Thyroid gland (tissue), 4 donors: ENCODE results near the gene ANKRD12. TPM values are rescaled to one million over a fixed set of nuclear protein-coding genes. Genes with fewer than 3 reads are reported as not detected.
A peak's percentile ranks its signal among the peaks of the same experiment; 100 is the strongest.

Experiments used
- DNase-seq, 2 donors: peaks; one replicate each; pipeline ENCODE4 v3.0.0-alpha.2; 2019
- H3K27ac ChIP-seq, 3 donors: fragments of 200-600 bp; sonication (generic); 1 replicate in 2 of 3; 2 replicates in 1 of 3; pipeline ENCODE4 v1.5.1; 2016 to 2019; ENCODE audit warnings: mild to moderate bottlenecking in 1 of 3, moderate library complexity in 1 of 3
- H3K27me3 ChIP-seq: fragments of 200-600 bp; sonication (generic); one replicate; pipeline ENCODE4 v1.5.1; 2019
- H3K36me3 ChIP-seq, 2 donors: fragments of 200-600 bp; sonication (generic); one replicate each; pipeline ENCODE4 v1.5.1; 2016 to 2019
- H3K4me1 ChIP-seq, 2 donors: fragments of 200-600 bp; sonication (generic); one replicate each; pipeline ENCODE4 v1.5.1; 2017 to 2019
- H3K4me3 ChIP-seq, 3 donors: fragments of 200-600 bp; sonication (generic); replicated peaks in 1 of 3; 1 replicate in 2 of 3; 2 replicates in 1 of 3; pipeline ENCODE4 v1.5.1; 2016; ENCODE audit warnings: mild to moderate bottlenecking in 1 of 3
- H3K9me3 ChIP-seq: fragments of 200-600 bp; sonication (generic); one replicate; pipeline ENCODE4 v1.5.1; 2017
- CTCF ChIP-seq, 6 experiments: fragments of 200-600 bp in 3 of 6; fragments of 450-650 bp in 3 of 6; sonication (generic) in 3 of 6; IDR thresholded peaks; one replicate each; pipeline ENCODE4 v1.5.1; 2016 to 2019; ENCODE audit warnings: antibody characterized with exemption in 6 of 6, mild to moderate bottlenecking in 2 of 6, inconsistent platforms in 1 of 6, moderate library complexity in 1 of 6
- POLR2A ChIP-seq, 2 donors: fragments of 450-650 bp; IDR thresholded peaks; one replicate each; pipeline ENCODE4 v1.6.1; 2017; ENCODE audit warnings: antibody characterized with exemption in 2 of 2, mild to moderate bottlenecking in 2 of 2, moderate library complexity in 1 of 2
- WGBS, 2 donors: methylation state at CpG; one replicate each; pipeline ENCODE4 v1.1.5; 2017; 5-methylcytosine and 5-hydroxymethylcytosine counted together
- intact Hi-C: fragments of 100-400 bp; cut with DNase I; formaldehyde crosslinking; loops from one replicate; pipeline ENCODE4 v1.15.1; 2023
- total RNA-seq, 4 donors: library from RNA; depleted of rRNA; stranded (reverse); fragments of >200 nt; gene quantifications; one replicate each; pipeline ENCODE4 v1.2.3, GENCODE V29; 2016

The ANKRD12 gene
- total RNA-seq, 4 donors from 2014 or later, result 74.6 to 155 (median 109) TPM

GRCh38 chr18:9173770-9174233 is 37.2 kb downstream of the ANKRD12 start:
- H3K4me1 ChIP-seq, result peaks cover 42 to 45% of the 10 kb centered on the region in 2 donors
- DNase-seq, result no peak
- H3K27ac ChIP-seq, result no peak overlapping the region
- intact Hi-C loops, result no loop called here
- H3K9me3 ChIP-seq, result no peaks in the 10 kb centered on the region
- 80 to 91% methylated on average over 5 to 6 of the region's 6 CpGs for WGBS, 2 donors
- H3K27me3 ChIP-seq, result no peaks in the 10 kb centered on the region
- no peak for TF ChIP-seq CTCF (IDR thresholded peaks at IDR 0.05)
- TF ChIP-seq POLR2A (IDR thresholded peaks at IDR 0.05), result no peak
- no peaks in the 10 kb centered on the region for H3K36me3 ChIP-seq
- no peak overlapping the region for H3K4me3 ChIP-seq

GRCh38 chr18:9174302-9174701 is 37.7 kb downstream of the ANKRD12 start:
- peaks cover 42 to 47% of the 10 kb centered on the region in 2 donors for H3K4me1 ChIP-seq
- intact Hi-C loops, result no loop called here
- TF ChIP-seq CTCF (IDR thresholded peaks at IDR 0.05) (no peak), POLR2A (IDR thresholded peaks at IDR 0.05) (no peak)
- no peak overlapping the region for H3K27ac ChIP-seq
- H3K36me3 ChIP-seq, result no peaks in the 10 kb centered on the region
- H3K4me3 ChIP-seq, result no peak overlapping the region
- H3K27me3 ChIP-seq, result no peaks in the 10 kb centered on the region
- no peak for DNase-seq
- 92 to 96% methylated on average over 3 to 4 of the region's 4 CpGs for WGBS, 2 donors
- H3K9me3 ChIP-seq, result no peaks in the 10 kb centered on the region

GRCh38 chr18:9175115-9175514 is 38.5 kb downstream of the ANKRD12 start:
- Histone ChIP-seq H3K4me1 (peaks cover 45 to 56% of the 10 kb centered on the region in 2 donors), H3K9me3 (no peaks in the 10 kb centered on the region), H3K27me3 (no peaks in the 10 kb centered on the region), H3K27ac (no peak overlapping the region), H3K4me3 (no peak overlapping the region), H3K36me3 (no peaks in the 10 kb centered on the region)
- no peak for DNase-seq
- TF ChIP-seq POLR2A (IDR thresholded peaks at IDR 0.05) (no peak), CTCF (IDR thresholded peaks at IDR 0.05) (no peak)
- 95 to 98% methylated on average over 1 of the region's 1 CpG for WGBS, 2 donors
- intact Hi-C loops, result no loop called here

- Histone ChIP-seq H3K4me3 (no peak overlapping the region), H3K4me1 (peaks cover 62 to 73% of the 10 kb centered on the region in 2 donors), H3K9me3 (no peaks in the 10 kb centered on the region), H3K27me3 (no peaks in the 10 kb centered on the region), H3K27ac (peak overlapping the region; percentile 7 to 53 (median 51)), H3K36me3 (no peaks in the 10 kb centered on the region)
- TF ChIP-seq CTCF (IDR thresholded peaks at IDR 0.05) (peak in 1 of 6 experiments; percentile 3), POLR2A (IDR thresholded peaks at IDR 0.05) (peak in 1 of 2 donors; percentile 20)
- intact Hi-C loops, result no loop called here
- peak; percentile 68 to 73 for DNase-seq
- WGBS, 2 donors, result 20 to 45% methylated on average over 6 of the region's 6 CpGs
Measured at GRCh38 chr18:9177031-9177430, 40.5 kb downstream of the ANKRD12 start.

GRCh38 chr18:9177466-9177865 is 40.9 kb downstream of the ANKRD12 start:
- intact Hi-C loops, result no loop called here
- H3K36me3 ChIP-seq, result no peaks in the 10 kb centered on the region
- WGBS, 2 donors, result 80 to 84% methylated on average over 4 of the region's 4 CpGs
- no peaks in the 10 kb centered on the region for H3K27me3 ChIP-seq
- no peak for DNase-seq
- peaks cover 62 to 75% of the 10 kb centered on the region in 2 donors for H3K4me1 ChIP-seq
- H3K9me3 ChIP-seq, result no peaks in the 10 kb centered on the region
- no peak for TF ChIP-seq POLR2A (IDR thresholded peaks at IDR 0.05)
- TF ChIP-seq CTCF (IDR thresholded peaks at IDR 0.05), result no peak
- H3K4me3 ChIP-seq, result no peak overlapping the region
- peak overlapping the region; percentile 7 to 53 (median 51) for H3K27ac ChIP-seq
